Ishikawa (cell line): Measurements from ENCODE around the gene CD33.

Experiments
- CEBPB ChIP-seq: IDR thresholded peaks from 2 replicates; pipeline ENCODE4 v1.6.1; 2012
- CREB1 ChIP-seq: IDR thresholded peaks from 2 replicates; pipeline ENCODE4 v1.6.1; 2012; ENCODE audit warnings: low read depth
- EGR1 ChIP-seq: IDR thresholded peaks from 2 replicates; pipeline ENCODE4 v1.6.1; 2012
- EP300 ChIP-seq: IDR thresholded peaks from 2 replicates; pipeline ENCODE4 v1.6.1; 2012; ENCODE audit warnings: borderline replicate concordance
- FOXM1 ChIP-seq: IDR thresholded peaks from 2 replicates; pipeline ENCODE4 v1.6.1; 2012; ENCODE audit warnings: low read depth, borderline replicate concordance
- MAX ChIP-seq: IDR thresholded peaks from 2 replicates; pipeline ENCODE4 v1.6.1; 2012
- NFIC ChIP-seq: IDR thresholded peaks from 2 replicates; pipeline ENCODE4 v1.6.1; 2012
- RAD21 ChIP-seq: IDR thresholded peaks from 2 replicates; pipeline ENCODE4 v1.6.1; 2012; ENCODE audit warnings: low read depth
- REST ChIP-seq: IDR thresholded peaks from 2 replicates; pipeline ENCODE4 v1.6.1; 2012; ENCODE audit warnings: low read depth, mild to moderate bottlenecking
- TAF1 ChIP-seq: IDR thresholded peaks from 2 replicates; pipeline ENCODE4 v1.6.1; 2012; ENCODE audit warnings: low read depth, mild to moderate bottlenecking
- TCF12 ChIP-seq: IDR thresholded peaks from 2 replicates; pipeline ENCODE4 v1.6.1; 2012; ENCODE audit warnings: low read depth
- TEAD4 ChIP-seq: IDR thresholded peaks from 2 replicates; pipeline ENCODE4 v1.6.1; 2012
- USF1 ChIP-seq: IDR thresholded peaks from 2 replicates; pipeline ENCODE4 v1.6.1; 2012
- YY1 ChIP-seq: IDR thresholded peaks from 2 replicates; pipeline ENCODE4 v1.6.1; 2012; ENCODE audit warnings: low read depth
- ZBTB7A ChIP-seq: IDR thresholded peaks from 2 replicates; pipeline ENCODE4 v1.6.1; 2012; ENCODE audit warnings: low read depth

Gene CD33

GRCh38 chr19:51195316-51195586, 29.6 kb upstream of the CD33 start:
- TF ChIP-seq TCF12: no peak

GRCh38 chr19:51195616-51196015, 29.3 kb upstream of the CD33 start:
- no peak for TF ChIP-seq YY1
- TF ChIP-seq CREB1: no peak
- no peak for TF ChIP-seq MAX
- no peak for TF ChIP-seq EGR1
- TF ChIP-seq EP300: no peak
- TF ChIP-seq CEBPB: no peak
- TF ChIP-seq TCF12: no peak

GRCh38 chr19:51196181-51196580, 28.7 kb upstream of the CD33 start:
- TF ChIP-seq EP300 (no peak), EGR1 (no peak), MAX (no peak), TAF1 (no peak), USF1 (no peak), CEBPB (no peak), ZBTB7A (no peak), RAD21 (no peak), NFIC (no peak), TCF12 (no peak), YY1 (no peak), FOXM1 (no peak), TEAD4 (no peak), CREB1 (no peak), REST (no peak)

- no peak for TF ChIP-seq YY1
Observed at GRCh38 chr19:51198641-51199040, 26.2 kb upstream of the CD33 start.

GRCh38 chr19:51200071-51200666, 24.7 kb upstream of the CD33 start:
- TF ChIP-seq YY1: no peak
- TF ChIP-seq TCF12: no peak
- no peak for TF ChIP-seq CEBPB
- TF ChIP-seq EGR1: no peak
- TF ChIP-seq MAX: no peak
- no peak for TF ChIP-seq TEAD4
- TF ChIP-seq ZBTB7A: no peak
- no peak for TF ChIP-seq FOXM1
- no peak for TF ChIP-seq EP300
- TF ChIP-seq USF1: no peak
- no peak for TF ChIP-seq TAF1
- no peak for TF ChIP-seq RAD21
- TF ChIP-seq REST: no peak
- no peak for TF ChIP-seq CREB1
- TF ChIP-seq NFIC: no peak

GRCh38 chr19:51201712-51202111, 23.2 kb upstream of the CD33 start:
- TF ChIP-seq CEBPB: no peak

GRCh38 chr19:51203916-51204315, 21.0 kb upstream of the CD33 start:
- no peak for TF ChIP-seq CEBPB
- no peak for TF ChIP-seq ZBTB7A
- no peak for TF ChIP-seq YY1
- TF ChIP-seq RAD21: no peak
